ENCODE measurements around the gene ATXN2.
A peak's percentile ranks its signal among the peaks of the same experiment; 100 is the strongest.
"Not testable (repeated sequence)": the region's sequence is repeated elsewhere in the genome, so short reads cannot be mapped to it uniquely, and the experiment has no call there.

Gene ATXN2

DNA sequence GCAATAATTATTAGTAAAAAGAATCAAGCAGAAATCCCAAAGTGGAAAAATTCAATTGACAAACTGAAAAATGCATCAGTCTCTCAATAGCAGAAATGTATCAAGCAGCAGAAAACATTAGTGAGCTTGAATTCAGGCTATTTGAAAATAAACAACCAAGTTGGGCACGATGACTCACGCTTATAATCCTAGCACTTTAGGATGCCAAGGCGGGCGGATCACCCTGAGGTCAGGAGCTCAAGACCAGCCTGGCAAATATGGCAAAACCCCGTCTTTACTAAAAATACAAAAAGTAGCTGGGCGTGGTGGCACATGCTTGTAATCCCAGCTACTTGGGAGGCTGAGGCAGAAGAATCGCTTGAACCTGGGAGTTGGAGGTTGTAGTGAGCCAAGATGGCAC lies 106.1 kb downstream of the ATXN2 start:
- DNase-seq, result not testable (repeated sequence)

DNA sequence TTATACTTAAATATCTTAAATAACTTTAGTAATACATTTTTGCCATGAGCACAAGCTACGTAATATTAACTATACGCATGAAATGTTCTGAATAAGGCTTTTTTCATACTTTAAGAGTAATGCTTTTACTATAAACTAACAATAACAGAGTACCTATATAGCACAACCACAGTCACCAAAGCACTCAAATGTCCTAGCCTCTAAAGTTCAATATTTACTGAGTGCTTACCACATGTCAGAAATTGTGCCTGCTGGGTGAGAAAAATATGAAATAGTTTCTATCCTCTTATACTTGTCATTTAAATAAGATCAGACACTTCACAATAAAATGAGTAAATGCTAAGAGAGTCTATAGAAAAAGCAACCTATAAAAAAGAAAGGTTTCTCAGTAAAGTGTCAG lies 110.3 kb downstream of the ATXN2 start:
- DNase-seq, result no peak

DNA sequence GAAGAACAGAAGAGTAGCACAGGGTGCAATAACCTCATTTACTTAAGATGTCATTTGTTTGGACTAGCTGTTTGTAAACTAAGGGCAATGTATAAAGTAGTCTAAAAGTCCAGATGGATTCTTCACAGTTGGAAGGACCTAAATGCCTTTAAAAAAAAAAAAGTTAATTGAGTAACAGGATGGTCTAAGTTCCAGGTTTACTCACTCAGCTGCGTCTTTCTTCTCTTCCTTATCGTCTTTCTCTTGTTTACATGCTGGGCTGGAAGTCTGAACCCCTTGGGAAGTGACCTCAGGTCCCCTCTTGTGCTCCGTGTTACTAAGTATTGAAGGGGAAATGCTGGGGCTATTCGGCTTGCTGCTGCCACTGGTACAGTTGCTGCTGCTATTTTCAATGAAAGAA lies 110.8 kb downstream of the ATXN2 start:
- DNase-seq, result no peak

DNA sequence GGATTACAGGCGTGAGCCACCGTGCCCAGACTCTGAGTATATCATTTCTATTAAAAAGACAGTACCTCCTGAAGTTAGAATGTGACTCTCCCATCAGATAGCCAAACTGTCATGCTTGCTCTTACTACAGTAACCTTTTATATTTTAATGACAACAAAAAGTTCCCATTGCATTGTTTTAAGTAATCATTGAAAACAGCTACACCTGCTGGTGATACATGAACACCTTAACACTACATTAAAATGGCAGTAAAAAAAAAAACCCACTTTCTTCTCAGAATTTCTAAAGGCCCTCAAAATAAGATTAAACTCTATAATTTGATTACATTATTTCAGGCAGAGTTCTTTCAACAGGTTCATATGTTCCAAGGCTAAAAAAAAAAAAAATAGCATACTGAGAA lies 116.7 kb downstream of the ATXN2 start:
- no peak for DNase-seq

DNA sequence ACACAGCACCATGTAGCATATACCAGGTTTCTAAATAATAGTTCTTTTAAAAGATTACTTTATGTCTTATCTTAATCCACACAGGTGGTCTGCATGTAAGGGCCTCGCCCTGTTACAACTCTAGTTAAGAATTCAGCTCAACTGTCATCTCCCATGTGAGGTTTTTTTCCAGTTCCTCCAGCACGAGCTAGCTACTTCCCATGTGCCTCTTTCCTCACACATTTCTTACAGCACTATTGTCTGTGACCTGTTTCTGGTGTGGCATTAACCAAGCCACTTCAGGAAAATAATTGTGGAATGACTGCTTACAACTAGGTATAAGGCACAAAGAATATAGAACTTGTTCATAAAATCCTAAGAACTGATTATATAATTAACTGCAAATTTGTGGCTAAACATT lies 127.9 kb downstream of the ATXN2 start:
- no peak for DNase-seq

DNA sequence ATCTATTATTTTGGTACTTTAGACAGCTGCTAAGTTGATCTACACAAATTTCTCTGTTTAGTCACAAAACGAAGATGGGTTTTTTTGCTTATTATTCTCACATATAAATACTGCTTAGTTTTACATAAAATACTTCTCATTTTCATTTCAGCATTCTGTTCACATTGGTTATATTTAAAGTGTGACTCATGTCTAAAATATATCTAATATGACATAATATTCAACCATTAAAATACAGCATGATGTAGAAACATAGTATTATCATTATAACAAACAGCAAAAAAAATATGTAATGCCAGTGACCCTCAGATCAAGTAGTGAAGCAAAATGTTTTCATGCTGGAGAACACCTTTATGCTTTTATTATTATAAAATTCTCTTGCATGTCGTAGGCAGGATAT lies 129.7 kb downstream of the ATXN2 start:
- no peak for DNase-seq

DNA sequence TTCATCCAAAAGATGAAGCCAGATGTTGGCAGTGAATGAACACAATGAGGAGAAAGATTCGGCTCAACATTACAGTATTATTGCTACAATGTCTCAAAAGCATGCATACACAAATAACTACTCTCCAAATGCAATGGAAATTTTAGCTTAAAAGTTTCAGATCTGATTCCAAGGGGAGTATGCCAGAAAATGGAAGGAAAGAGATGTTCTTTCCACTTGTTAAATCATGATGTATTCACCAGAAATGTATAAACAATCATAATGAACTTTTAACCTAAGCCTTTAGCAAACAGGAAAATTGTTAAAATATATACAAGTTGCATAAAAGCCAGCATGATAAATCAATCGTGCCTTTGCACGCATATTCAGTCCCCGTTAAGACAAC lies 131.3 kb downstream of the ATXN2 start:
- DNase-seq, result no peak

DNA sequence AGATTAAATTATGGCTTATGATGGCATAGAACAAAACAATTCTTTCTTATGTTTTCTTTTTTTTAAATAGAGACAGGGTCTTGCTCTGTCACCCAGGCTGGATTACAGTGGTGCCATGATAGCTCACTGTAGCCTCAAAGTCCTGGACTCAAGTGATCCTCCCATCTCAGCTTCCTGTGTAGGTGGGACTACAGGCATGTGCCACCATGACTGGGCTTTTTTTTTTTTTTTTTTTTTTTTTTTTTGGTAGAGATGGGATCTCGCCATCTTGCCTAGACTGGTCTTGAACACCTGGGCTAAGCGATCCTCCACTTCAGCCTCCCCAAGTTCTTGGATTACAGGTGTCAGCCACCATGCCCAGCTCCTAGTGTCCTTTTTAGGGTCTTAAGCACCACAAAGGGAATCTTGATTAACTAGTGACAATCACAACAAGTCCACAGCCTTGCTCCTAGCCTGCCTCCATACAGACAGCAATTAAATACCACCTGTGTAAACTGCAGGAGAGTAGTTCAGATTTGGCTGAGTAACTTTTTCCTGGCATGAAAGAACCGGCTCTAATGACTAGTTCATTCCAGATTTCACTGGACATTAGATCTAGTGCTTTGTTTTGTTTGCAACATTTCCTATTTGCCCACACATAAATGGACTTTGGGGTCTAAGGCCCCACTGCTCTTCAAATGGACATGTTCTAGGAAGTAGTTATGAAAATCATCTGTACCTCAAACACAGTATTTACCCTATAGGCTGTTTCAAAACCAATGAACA lies 131.8 kb downstream of the ATXN2 start:
- DNase-seq, result no peak

DNA sequence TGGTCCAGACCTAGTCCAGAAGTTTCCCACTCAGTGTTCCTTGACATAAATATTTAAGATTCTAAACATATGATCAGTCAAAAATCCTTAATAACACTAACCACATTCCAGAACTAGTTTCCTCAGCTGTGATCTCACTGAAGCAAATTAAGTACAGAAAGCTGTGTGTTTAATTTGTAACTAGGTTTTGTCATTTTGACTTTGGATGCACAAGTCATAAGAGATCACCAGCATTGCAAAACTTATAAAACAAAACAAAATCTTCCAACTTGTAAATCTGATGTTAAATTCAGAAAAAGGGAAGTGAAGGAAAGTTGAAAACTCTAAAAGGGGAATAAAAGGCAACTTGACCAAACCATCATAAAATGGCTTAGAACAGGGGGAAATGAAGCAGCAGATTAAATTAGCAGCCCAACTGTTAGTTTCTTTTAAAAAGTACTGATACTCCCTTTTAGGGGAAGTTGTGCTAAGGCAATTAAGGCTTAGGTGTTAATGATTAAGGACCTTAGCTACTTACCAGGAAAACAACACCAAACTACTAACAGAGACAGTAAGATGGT lies 136.8 kb downstream of the ATXN2 start:
- no peak for DNase-seq

DNA sequence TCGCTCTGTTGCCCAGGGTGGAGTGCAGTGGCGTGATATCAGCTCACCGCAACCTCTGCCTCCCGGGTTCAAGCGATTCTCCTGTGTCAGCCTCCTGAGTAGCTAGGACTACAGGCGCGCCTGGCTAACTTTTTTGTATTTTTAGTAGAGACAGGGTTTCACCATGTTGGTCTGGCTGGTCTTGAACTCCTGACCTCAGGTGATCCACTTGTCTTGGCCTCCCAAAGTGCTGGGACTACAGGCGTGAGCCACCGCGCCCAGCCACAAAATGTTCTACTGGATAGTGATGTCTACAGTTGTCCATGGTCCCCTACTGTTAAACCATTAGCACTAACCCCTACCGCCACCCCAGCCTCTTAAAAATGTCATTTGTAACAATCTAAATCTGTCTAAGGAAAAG lies 139.0 kb downstream of the ATXN2 start:
- DNase-seq, result not testable (repeated sequence)

DNA sequence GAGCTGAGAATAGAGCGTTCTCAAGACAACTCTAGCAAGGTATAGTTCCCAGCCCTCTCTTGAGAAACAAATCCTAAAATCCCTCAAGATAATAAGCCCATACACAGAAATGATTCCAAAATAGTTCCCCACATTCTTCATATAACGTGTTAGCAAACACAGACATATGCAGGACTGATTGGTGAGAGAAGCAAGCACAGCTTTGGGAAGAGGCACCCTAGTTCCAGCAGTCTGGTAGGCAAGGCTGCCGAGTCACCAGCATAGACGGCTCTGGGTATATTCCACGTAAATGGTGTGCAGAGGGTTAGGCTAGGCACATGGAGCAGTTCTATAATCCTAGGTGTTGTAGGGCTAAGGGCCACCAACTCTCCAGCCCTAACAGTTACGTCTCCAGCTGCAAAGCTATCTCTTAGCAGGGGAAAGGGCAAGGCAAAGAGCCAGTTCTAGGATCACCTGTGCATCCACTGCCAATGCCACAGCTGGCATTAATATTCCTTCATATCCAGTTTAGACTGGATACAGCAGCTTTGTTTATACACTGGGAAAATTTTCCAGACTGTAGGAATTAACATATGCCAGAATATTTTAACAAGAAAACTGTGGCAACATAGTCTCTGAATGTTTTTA lies 140.5 kb downstream of the ATXN2 start:
- no peak for DNase-seq

DNA sequence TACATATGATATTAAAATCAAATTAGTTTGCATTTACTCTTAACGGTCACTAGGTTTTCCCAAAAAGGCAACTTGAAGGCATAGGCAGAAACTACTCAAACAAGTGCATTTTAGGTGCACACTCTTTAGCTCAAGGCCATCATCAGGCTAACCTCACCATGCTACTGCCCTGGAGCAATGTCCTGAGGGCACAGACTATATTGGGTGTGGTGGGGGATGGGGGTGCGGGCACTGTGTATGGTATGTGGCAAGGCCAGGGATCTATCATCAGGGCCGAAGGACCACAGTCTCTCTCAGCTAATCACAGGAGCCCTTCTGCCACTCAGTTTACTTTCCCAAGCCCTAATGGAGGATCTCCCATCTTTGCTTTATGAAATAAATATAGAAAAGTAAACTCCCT lies 141.5 kb downstream of the ATXN2 start:
- DNase-seq, result no peak

DNA sequence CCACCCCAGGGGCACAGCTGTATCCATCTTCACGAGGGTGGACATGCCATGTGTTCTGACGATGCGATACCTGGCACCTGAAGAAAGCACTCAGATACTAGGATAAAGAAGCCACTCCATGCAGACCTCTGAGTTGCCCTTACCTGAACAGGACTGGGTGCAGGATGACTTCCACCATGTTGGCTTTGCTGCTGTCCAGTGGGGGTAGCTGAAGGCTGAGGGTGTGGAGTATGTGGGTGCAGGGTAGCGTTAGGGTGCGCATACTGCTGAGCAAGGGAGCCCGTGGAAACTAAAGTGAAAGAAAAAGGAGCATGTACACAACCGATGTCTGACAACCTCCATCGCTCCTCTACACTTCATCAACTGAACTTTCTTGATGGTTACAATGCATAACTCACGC lies 142.0 kb downstream of the ATXN2 start:
- DNase-seq, result no peak

DNA sequence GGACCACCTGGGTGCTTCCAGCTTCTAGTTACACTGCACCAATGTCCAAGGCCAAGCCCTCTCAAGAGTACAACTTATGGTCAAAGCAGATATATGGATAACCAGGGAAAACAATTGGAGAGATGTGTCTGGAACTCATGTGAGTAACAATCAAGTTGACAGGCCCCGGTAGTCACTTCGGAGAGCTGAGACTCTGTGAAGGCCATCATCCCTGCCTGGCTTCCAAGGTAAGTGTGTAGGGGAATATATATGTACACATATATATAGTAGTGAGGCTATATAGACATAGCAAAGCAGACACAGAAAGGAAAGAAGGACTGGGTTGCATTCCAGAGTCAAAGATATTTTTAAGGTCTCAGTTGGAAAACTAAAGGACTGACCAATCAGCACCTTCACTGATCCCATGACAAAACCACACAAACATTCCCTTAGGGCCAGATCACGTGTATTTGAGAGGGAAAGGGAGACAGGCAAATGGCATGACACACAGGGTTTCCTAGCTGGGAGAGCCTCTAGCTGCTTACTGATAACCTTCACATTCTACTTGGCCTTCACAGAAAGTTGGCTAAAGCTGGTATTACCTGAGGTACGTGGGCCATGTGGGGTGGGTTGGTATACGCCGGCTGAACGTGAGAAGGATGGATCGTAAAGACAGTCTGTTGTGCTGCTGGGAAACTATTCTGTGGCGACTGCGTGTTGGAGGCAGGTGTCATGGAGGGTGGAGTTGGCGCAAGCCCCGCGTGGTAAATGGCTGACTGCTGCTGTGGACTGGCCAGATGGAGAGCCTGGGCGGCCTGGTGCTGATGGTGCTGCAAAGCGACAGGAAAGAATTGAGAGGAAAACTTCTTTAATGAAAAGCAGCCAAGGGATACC lies 143.4 kb downstream of the ATXN2 start:
- DNase-seq, result no peak

DNA sequence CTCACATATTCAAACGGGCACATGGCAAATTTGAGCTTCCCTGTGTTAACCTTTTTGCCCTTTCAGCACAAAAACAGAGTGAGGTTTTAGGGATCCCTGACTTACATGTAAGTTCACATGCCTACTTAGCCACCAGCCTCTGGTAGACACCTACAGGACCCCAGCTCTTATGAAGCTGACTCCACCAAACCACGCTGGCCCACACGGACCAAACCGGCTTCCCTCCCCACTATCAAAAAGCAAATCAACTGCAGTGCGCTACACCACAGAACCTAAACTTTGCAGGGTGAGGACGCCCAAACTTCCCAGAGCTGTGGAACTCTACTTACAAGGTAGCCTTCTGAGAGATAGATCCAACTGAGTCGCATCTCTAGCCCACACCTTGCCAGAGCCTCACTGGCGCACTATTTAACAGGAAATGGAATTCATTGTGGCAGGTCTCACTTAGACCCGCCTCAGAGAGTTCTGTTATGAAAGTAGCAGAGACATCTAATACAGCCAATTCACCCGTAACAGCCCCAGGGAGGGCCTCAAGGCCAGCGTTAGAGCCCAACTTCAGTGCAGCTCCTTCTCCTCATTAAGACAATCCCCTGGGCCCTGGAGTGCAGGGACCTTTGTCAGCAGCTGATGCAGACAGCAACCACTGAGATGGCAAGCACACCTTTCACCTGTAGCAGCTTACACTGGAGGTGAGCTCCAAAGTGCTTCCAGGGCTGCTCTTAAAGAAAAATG lies 144.2 kb downstream of the ATXN2 start:
- no peak for DNase-seq

DNA sequence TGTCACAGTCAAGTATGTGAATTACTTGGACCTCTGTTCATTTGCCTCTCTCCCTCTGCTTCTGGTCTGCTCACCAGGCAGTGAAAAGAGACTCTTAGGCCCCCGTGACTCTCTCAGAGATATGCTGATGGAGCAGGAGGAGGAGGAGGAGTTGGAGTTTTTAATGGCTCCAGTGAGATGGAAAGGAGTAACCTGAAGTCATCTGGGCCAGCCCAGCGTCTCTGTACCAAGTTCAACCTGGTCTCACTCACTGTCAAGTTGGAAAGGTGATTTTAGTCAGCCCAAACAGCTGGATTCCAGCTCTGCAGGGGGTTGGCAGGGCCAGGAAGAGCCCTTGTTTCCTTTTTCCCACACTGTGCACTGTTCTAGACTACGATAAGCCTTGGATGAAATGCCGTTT lies 144.8 kb downstream of the ATXN2 start:
- no peak for DNase-seq

DNA sequence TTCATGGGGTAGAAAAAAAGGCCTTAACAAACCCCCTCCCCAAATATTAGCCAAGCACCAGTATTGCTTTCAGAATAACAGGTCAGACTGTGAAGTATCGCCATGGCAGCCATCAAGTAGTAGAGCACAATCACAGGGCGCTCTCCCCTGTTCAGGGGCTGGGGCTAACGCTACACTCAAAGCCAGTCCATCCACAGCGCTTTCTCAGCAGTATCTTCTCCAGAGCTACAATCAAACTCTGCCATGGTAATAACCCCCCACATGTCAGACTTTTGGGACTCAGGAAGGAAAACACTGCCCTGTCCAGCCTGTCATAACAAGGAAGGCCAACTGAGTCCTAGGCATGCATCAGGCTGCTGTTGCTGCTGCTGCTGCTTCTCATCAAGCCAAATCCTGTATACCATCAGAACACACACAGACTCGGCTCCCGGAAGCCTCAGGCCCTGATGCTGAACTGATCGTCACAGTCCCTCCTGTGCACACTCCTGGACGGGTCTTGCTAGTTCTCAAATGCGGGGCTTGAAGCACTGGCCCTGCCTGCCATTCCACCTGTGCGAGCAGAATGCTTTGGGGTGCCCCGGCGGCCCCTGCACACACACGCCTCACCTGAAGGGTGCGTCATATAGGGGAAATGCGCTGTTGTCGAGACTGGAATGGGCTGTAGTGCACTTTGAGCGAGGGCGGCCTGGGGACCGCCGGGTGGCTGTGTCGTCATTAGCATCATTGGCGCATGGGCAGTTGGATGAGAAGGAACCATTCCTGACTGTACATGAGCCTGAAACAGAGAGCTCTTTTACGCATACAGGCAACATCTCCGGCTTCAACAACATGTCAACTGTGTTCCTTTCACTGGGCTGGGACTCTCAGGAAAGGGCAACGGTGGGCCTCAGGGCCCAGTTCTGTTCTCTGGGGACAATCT lies 145.8 kb downstream of the ATXN2 start:
- DNase-seq, result no peak

DNA sequence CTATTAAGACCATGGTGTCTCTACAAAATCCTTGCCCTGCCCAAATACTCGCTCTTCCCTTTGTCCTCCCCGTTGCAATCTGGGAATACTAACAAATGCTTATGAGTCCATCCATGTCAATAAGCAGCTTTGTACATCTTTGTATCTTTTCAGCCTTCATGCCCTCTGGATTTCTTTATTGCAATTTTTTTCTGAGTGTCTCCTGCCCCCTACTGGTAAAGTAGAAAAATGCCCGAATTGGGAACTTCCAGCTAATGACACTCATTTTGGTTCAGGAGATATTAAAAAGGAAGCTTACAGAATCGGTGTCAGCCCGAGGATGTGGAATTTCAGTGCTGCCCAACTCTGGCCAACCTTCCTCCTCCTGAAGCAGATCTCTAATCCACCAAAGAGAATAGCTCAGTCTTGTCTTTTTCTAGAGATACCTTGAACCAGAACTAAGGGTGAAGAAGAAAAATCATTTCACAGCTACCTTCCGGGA lies 147.4 kb downstream of the ATXN2 start:
- peak; percentile 64 for DNase-seq

DNA sequence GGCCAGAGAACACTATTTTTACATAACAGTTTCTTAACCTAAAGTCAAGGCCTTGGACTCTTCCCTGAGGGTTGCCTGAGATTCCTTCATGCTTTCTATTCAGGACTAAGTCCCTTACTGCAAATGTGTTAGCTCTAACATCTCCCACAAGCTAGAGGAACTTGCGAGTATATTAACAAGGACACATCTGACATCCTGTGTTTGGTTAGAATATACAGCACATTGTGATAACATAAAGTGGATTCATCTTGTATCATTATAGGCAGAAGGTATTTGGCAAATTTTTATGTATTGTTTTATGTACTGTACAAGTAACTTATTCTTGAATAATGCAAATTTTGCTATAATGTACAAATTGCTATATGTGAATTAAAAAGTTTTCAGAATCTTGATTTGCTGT lies 147.9 kb downstream of the ATXN2 start:
- no peak for DNase-seq

DNA sequence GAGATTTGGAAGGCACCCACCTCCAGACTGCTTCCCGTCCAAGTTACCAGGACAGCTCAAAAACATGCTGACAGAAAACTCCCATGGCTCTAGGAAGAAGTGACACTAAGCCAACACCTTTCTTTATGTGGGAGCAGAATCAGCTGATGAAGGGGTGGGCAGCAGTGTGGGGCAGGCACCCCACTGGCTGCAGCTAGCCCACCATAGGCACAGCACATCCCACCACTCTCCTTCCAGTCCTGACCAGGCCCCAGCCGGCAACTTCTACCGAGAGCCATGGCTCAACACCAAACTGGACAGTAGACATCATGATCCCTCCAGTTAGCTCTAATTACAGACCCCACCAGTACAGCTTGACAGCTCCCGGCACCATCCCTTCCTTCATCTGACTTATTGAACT lies 148.4 kb downstream of the ATXN2 start:
- DNase-seq, result no peak
